Measurements from ENCODE around the gene CERK.

Gene CERK

GRCh38 chr22:46681010-46681409 is 57.0 kb downstream of the CERK start:
- Histone ChIP-seq H3K4me3 (ENCODE audit: insufficient read length, low read depth) (no peak overlapping the region), H3K27me3 (ENCODE audit: insufficient read depth, insufficient read length) (no peaks in the 10 kb centered on the region), H3K4me1 (ENCODE audit: insufficient read depth, insufficient read length) (no peaks in the 10 kb centered on the region), H3K9ac (ENCODE audit: insufficient read length, low read depth) (no peak overlapping the region), H3K36me3 (ENCODE audit: insufficient read depth, insufficient read length, low read length) (peaks cover 12% of the 10 kb centered on the region), H3K9me3 (ENCODE audit: insufficient read depth, low read length) (no peaks in the 10 kb centered on the region)
- no peak for TF ChIP-seq ZNF274 (IDR thresholded peaks at IDR 0.05; ENCODE audit: low read depth, low read length)
- no peak for TF ChIP-seq YY1 (IDR thresholded peaks at IDR 0.05; ENCODE audit: insufficient read depth, insufficient read length)
- no peak for TF ChIP-seq SUZ12 (IDR thresholded peaks at IDR 0.05; ENCODE audit: extremely low read depth, insufficient read depth, insufficient read length)
- DNase-seq (ENCODE audit: low read depth, low spot score), result no peak

GRCh38 chr22:46679706-46680269 is 58.3 kb downstream of the CERK start:
- TF ChIP-seq SUZ12 (IDR thresholded peaks at IDR 0.05; ENCODE audit: extremely low read depth, insufficient read depth, insufficient read length) (no peak), ZNF274 (IDR thresholded peaks at IDR 0.05; ENCODE audit: low read depth, low read length) (no peak), YY1 (IDR thresholded peaks at IDR 0.05; ENCODE audit: insufficient read depth, insufficient read length) (no peak)
- H3K4me3 ChIP-seq (ENCODE audit: insufficient read length, low read depth), result no peak overlapping the region
- peaks cover 9% of the 10 kb centered on the region for H3K36me3 ChIP-seq (ENCODE audit: insufficient read depth, insufficient read length, low read length)
- H3K9me3 ChIP-seq (ENCODE audit: insufficient read depth, low read length), result no peaks in the 10 kb centered on the region
- no peaks in the 10 kb centered on the region for H3K4me1 ChIP-seq (ENCODE audit: insufficient read depth, insufficient read length)
- no peak for DNase-seq (ENCODE audit: low read depth, low spot score)
- no peaks in the 10 kb centered on the region for H3K27me3 ChIP-seq (ENCODE audit: insufficient read depth, insufficient read length)
- no peak overlapping the region for H3K9ac ChIP-seq (ENCODE audit: insufficient read length, low read depth)

- H3K4me1 ChIP-seq (ENCODE audit: insufficient read depth, insufficient read length), result no peaks in the 10 kb centered on the region
- peaks cover 5% of the 10 kb centered on the region for H3K36me3 ChIP-seq (ENCODE audit: insufficient read depth, insufficient read length, low read length)
- no peaks in the 10 kb centered on the region for H3K27me3 ChIP-seq (ENCODE audit: insufficient read depth, insufficient read length)
- H3K4me3 ChIP-seq (ENCODE audit: insufficient read length, low read depth), result no peak overlapping the region
- H3K9ac ChIP-seq (ENCODE audit: insufficient read length, low read depth), result no peak overlapping the region
- no peaks in the 10 kb centered on the region for H3K9me3 ChIP-seq (ENCODE audit: insufficient read depth, low read length)
- no peak for DNase-seq (ENCODE audit: low read depth, low spot score)
- TF ChIP-seq ZNF274 (IDR thresholded peaks at IDR 0.05; ENCODE audit: low read depth, low read length), result no peak
- TF ChIP-seq YY1 (IDR thresholded peaks at IDR 0.05; ENCODE audit: insufficient read depth, insufficient read length), result no peak
- no peak for TF ChIP-seq SUZ12 (IDR thresholded peaks at IDR 0.05; ENCODE audit: extremely low read depth, insufficient read depth, insufficient read length)
Measured at GRCh38 chr22:46678785-46679700, 59.0 kb downstream of the CERK start.

- Histone ChIP-seq H3K9me3 (ENCODE audit: insufficient read depth, low read length) (no peaks in the 10 kb centered on the region), H3K36me3 (ENCODE audit: insufficient read depth, insufficient read length, low read length) (peaks cover 5% of the 10 kb centered on the region), H3K9ac (ENCODE audit: insufficient read length, low read depth) (no peak overlapping the region), H3K4me3 (ENCODE audit: insufficient read length, low read depth) (no peak overlapping the region), H3K27me3 (ENCODE audit: insufficient read depth, insufficient read length) (no peaks in the 10 kb centered on the region), H3K4me1 (ENCODE audit: insufficient read depth, insufficient read length) (peaks cover 2% of the 10 kb centered on the region)
- DNase-seq (ENCODE audit: low read depth, low spot score), result no peak
- TF ChIP-seq YY1 (IDR thresholded peaks at IDR 0.05; ENCODE audit: insufficient read depth, insufficient read length) (no peak), ZNF274 (IDR thresholded peaks at IDR 0.05; ENCODE audit: low read depth, low read length) (no peak), SUZ12 (IDR thresholded peaks at IDR 0.05; ENCODE audit: extremely low read depth, insufficient read depth, insufficient read length) (no peak)
Measured at GRCh38 chr22:46678003-46678657, 59.9 kb downstream of the CERK start.

- no peaks in the 10 kb centered on the region for H3K27me3 ChIP-seq (ENCODE audit: insufficient read depth, insufficient read length)
- peaks cover 5% of the 10 kb centered on the region for H3K36me3 ChIP-seq (ENCODE audit: insufficient read depth, insufficient read length, low read length)
Measured at GRCh38 chr22:46677323-46678002, 60.6 kb downstream of the CERK start.

GRCh38 chr22:46676881-46677280 is 61.2 kb downstream of the CERK start:
- Histone ChIP-seq H3K9me3 (ENCODE audit: insufficient read depth, low read length) (no peaks in the 10 kb centered on the region), H3K4me3 (ENCODE audit: insufficient read length, low read depth) (no peak overlapping the region), H3K27me3 (ENCODE audit: insufficient read depth, insufficient read length) (no peaks in the 10 kb centered on the region), H3K36me3 (ENCODE audit: insufficient read depth, insufficient read length, low read length) (peaks cover 5% of the 10 kb centered on the region), H3K9ac (ENCODE audit: insufficient read length, low read depth) (no peak overlapping the region), H3K4me1 (ENCODE audit: insufficient read depth, insufficient read length) (peaks cover 2% of the 10 kb centered on the region)
- TF ChIP-seq YY1 (IDR thresholded peaks at IDR 0.05; ENCODE audit: insufficient read depth, insufficient read length) (no peak), SUZ12 (IDR thresholded peaks at IDR 0.05; ENCODE audit: extremely low read depth, insufficient read depth, insufficient read length) (no peak), ZNF274 (IDR thresholded peaks at IDR 0.05; ENCODE audit: low read depth, low read length) (no peak)
- DNase-seq (ENCODE audit: low read depth, low spot score), result no peak

More at GRCh38 chr22:46677323-46678002, 60.6 kb downstream of the CERK start:
- H3K9ac ChIP-seq (ENCODE audit: insufficient read length, low read depth), result no peak overlapping the region
- no peaks in the 10 kb centered on the region for H3K9me3 ChIP-seq (ENCODE audit: insufficient read depth, low read length)
- DNase-seq (ENCODE audit: low read depth, low spot score), result no peak
- no peak overlapping the region for H3K4me3 ChIP-seq (ENCODE audit: insufficient read length, low read depth)
- TF ChIP-seq YY1 (IDR thresholded peaks at IDR 0.05; ENCODE audit: insufficient read depth, insufficient read length) (no peak), SUZ12 (IDR thresholded peaks at IDR 0.05; ENCODE audit: extremely low read depth, insufficient read depth, insufficient read length) (no peak), ZNF274 (IDR thresholded peaks at IDR 0.05; ENCODE audit: low read depth, low read length) (no peak)
- peaks cover 2% of the 10 kb centered on the region for H3K4me1 ChIP-seq (ENCODE audit: insufficient read depth, insufficient read length)
